HUES6 (cell line): ENCODE results near the gene IGF1R.

Source experiments
- H3K27ac ChIP-seq: 2 replicates; pipeline ENCODE4 v1.7.0; 2013; ENCODE audit warnings: low read depth, mild to moderate bottlenecking, low read length, inconsistent platforms
- H3K27me3 ChIP-seq: 2 replicates; pipeline ENCODE4 v1.6.1; 2013; ENCODE audit warnings: low read length; ENCODE audit not compliant: control insufficient read depth, insufficient read depth
- H3K36me3 ChIP-seq: 2 replicates; pipeline ENCODE4 v1.6.1; 2013; ENCODE audit warnings: low read length; ENCODE audit not compliant: control insufficient read depth, insufficient read depth
- H3K4me1 ChIP-seq: 2 replicates; pipeline ENCODE4 v1.6.1; 2013; ENCODE audit warnings: low read length; ENCODE audit not compliant: control insufficient read depth, insufficient read depth
- H3K4me3 ChIP-seq: 2 replicates; pipeline ENCODE4 v1.5.1; 2013; ENCODE audit warnings: low read depth, low read length
- H3K9ac ChIP-seq: one replicate; pipeline ENCODE4 v1.6.1; 2013; ENCODE audit warnings: mild to moderate bottlenecking, low read length
- H3K9me3 ChIP-seq: 2 replicates; pipeline ENCODE4 v1.6.1; 2013; ENCODE audit warnings: low read depth, low read length; ENCODE audit not compliant: control insufficient read depth, insufficient read depth

Gene IGF1R

GRCh38 chr15:98791046-98791701, 142.8 kb downstream of the IGF1R start:
- Histone ChIP-seq H3K4me1 (peaks cover 85% of the 10 kb centered on the region), H3K27me3 (no peaks in the 10 kb centered on the region), H3K9ac (no peak overlapping the region), H3K36me3 (no peaks in the 10 kb centered on the region), H3K9me3 (no peaks in the 10 kb centered on the region), H3K27ac (no peak overlapping the region), H3K4me3 (no peak overlapping the region)

DNA sequence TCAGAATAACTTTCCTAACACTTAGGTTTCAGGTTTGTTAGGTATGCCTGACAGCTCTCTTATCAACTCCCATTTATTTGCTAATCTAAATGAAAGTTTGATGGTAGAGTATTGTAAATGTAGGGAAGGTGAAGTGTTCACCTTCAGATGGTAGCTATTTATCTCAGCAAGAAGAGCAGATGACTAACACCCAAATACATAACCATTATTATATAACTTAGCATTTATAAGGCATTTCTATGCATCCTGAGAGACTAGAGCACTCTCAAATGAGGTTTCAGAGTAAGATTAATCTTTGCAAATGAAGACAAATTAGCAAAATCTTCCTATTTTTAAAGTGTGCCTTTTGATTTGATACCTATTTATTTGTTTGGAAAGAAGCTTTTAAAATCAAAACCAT, 143.8 kb downstream of the IGF1R start:
- no peaks in the 10 kb centered on the region for H3K9me3 ChIP-seq
- no peak overlapping the region for H3K9ac ChIP-seq
- H3K36me3 ChIP-seq, result no peaks in the 10 kb centered on the region
- no peaks in the 10 kb centered on the region for H3K27me3 ChIP-seq
- H3K27ac ChIP-seq, result no peak overlapping the region
- H3K4me1 ChIP-seq, result peaks cover 85% of the 10 kb centered on the region
- no peak overlapping the region for H3K4me3 ChIP-seq

- no peak overlapping the region for H3K4me3 ChIP-seq
- no peak overlapping the region for H3K9ac ChIP-seq
- peaks cover 81% of the 10 kb centered on the region for H3K4me1 ChIP-seq
- H3K9me3 ChIP-seq, result no peaks in the 10 kb centered on the region
- no peaks in the 10 kb centered on the region for H3K36me3 ChIP-seq
- no peaks in the 10 kb centered on the region for H3K27me3 ChIP-seq
- no peak overlapping the region for H3K27ac ChIP-seq
These were observed 145.9 kb downstream of the IGF1R start for GRCh38 chr15:98794211-98794610.

DNA sequence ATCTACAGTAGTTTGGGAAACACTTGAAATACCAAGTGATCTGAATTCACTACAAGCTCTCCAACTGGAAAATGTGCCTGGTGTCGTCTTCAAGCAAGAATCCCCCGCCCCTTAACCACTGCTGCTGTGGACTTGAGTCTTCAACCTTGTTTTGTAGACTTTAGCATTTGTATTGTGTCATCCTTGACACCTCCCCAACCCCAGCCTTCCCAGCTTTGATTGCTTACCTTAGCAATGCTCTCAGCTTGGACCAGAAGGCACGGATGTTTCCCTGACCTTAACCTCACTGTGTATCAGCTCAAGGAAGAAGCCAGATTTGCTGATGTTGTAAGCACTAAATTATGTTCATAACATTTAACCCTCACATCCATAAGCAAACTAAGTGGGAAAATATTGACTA, 146.4 kb downstream of the IGF1R start:
- Histone ChIP-seq H3K36me3 (no peaks in the 10 kb centered on the region), H3K4me3 (no peak overlapping the region), H3K9ac (no peak overlapping the region), H3K9me3 (no peaks in the 10 kb centered on the region), H3K4me1 (peaks cover 80% of the 10 kb centered on the region), H3K27ac (no peak overlapping the region), H3K27me3 (no peaks in the 10 kb centered on the region)

- peaks cover 78% of the 10 kb centered on the region for H3K4me1 ChIP-seq
- no peaks in the 10 kb centered on the region for H3K9me3 ChIP-seq
- no peak overlapping the region for H3K9ac ChIP-seq
- no peaks in the 10 kb centered on the region for H3K27me3 ChIP-seq
- H3K27ac ChIP-seq, result no peak overlapping the region
- H3K36me3 ChIP-seq, result no peaks in the 10 kb centered on the region
- no peak overlapping the region for H3K4me3 ChIP-seq
These were observed 147.6 kb downstream of the IGF1R start for GRCh38 chr15:98795980-98796379.

DNA sequence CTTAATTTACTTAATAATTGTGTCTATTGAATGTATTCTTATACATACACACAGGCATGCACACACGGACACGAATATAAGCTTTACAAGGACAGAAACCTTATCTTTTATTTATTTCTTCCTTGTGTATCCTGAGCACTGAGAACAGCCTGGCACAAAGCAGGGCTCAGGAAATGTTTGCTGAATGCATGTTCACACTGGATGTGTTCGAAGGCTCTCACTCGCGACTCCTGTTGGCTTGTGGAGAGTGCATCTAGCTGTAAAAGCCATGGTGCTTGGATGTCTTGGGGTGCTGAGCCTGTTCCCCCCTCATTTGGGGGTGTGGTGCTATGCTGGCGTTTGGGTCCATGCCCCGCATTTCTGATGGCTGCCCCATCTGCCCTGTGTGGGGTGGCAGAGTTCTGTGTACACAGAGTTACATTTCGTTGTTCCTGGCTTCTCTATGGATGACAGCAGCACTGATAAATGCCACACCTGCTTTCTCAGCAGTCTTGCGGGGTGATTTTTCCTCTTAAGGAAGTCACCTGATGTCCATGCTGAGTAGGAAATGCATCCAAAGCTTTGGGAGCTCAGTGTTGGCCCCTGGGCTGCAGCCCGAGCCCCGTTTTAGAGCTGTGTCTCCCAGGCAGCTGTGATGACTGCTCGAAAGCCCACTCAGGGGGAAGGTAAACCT, 148.5 kb downstream of the IGF1R start:
- H3K9me3 ChIP-seq, result no peaks in the 10 kb centered on the region
- H3K27ac ChIP-seq, result no peak overlapping the region
- H3K9ac ChIP-seq, result no peak overlapping the region
- no peak overlapping the region for H3K4me3 ChIP-seq
- H3K4me1 ChIP-seq, result peaks cover 78% of the 10 kb centered on the region
- no peaks in the 10 kb centered on the region for H3K36me3 ChIP-seq
- H3K27me3 ChIP-seq, result no peaks in the 10 kb centered on the region

DNA sequence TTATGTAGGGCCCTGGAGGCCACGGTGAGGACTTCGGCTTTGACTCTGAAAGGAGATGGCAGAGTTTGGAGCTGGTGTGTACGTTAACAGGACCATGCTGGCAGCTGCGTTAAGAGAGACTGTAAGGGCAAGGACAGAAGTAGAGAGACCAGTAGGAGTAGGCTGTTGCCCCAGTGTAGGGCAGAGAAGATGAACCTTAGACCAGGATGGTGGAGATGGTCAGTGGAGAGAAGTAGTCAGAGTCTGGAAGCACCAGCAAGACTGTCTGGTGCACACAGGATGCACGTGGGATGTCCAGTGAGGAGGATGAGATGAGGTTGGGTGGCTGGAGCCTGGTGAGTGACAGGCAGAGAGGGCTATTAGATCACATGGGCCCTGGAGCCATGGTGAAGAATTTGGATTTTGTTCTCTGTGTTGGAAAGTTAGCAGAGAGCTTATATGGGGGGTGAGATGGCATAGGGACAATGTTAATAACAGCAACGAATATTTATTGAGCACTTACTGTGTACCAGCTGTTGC, 150.1 kb downstream of the IGF1R start:
- H3K27me3 ChIP-seq, result no peaks in the 10 kb centered on the region
- H3K4me1 ChIP-seq, result peaks cover 75% of the 10 kb centered on the region
- no peaks in the 10 kb centered on the region for H3K9me3 ChIP-seq
- no peak overlapping the region for H3K9ac ChIP-seq
- no peak overlapping the region for H3K4me3 ChIP-seq
- no peak overlapping the region for H3K27ac ChIP-seq
- no peaks in the 10 kb centered on the region for H3K36me3 ChIP-seq

DNA sequence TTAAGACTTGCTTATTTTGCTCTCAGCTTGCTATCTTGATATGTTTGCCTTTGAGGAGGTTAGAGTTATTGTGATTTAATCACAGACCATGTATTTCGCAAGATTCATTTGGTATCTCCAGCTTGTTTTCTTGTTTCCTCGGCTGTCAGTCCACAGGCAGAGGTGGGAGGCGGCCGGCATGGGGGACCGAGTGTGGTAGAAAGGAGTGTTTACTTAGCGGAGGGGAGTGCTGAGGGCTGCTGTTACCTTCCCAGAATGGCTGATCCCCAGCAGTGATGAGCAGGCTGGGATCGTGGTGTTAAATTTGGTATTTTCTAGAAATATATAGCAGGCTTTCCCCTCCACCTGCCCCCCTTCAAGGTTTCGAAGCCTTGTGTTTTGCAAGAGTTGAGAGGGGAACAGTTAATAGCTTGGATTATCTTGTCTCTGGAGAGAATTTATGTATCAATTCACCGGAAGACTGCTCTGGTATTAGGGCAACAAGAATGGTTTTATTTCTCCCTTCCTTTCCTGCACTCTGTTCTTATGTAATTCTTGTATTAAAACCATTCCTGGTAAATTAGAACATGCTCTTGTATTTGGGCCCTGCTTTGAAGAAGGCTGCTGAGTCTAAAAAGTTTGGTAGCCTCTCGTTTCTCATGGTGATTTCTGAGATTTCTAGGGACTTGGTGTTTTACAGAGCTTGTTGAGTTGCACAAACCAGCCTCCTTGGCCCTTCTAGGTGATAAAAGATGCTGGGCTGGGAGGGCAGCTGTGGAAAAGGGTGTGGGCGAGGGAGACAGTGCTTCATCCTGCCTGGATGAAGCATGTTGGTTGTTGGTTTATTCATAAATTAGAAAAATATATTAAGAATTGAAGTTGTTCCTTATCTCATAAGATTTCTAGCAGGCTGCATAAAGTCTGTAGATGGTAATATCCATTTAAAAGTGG, 151.4 kb downstream of the IGF1R start:
- H3K4me1 ChIP-seq, result peaks cover 66% of the 10 kb centered on the region

DNA sequence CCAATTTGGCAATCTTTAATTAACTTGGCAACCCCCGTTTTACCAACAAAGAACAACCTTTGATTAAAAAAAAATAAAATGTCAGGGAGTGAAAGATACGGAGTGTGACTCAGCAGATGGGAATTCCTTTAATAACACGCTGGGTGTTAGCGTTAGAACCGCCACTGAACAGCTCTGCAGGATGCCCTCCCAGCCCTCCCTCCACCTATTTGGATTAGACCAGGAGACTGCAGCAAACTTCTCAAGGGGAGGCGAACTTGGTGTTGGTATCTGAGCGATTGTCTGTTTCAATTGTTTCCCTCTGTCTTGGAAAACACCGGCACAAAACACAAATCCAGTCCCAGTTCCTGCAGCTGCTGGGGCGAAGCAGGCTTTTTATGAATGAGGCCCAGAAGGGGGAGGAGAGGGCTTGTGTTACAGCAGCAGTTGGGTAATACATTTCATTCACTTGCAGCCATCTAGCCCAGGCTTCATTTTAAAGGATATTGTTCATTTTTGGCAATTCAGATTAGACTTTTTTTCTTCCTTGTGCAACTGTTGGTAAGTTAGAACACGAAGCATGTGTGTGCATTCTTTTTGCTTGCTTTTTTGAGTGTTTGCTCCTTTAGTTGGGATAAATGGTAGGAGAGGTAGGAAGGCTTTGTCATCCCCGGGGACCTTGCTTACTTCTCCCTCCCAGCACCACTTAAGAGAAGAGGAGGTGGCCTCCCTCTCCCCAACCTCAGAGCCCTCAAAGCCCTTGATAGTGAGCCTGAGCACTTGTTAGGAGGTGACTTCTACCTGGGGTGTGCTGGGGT, 152.3 kb downstream of the IGF1R start:
- Histone ChIP-seq H3K9ac (peak overlapping the region; percentile 60), H3K27me3 (no peaks in the 10 kb centered on the region), H3K4me1 (peaks cover 66% of the 10 kb centered on the region), H3K4me3 (peak overlapping the region; percentile 46), H3K36me3 (no peaks in the 10 kb centered on the region), H3K27ac (peak overlapping the region; percentile 91), H3K9me3 (no peaks in the 10 kb centered on the region)

More for the DNA sequence above, 151.4 kb downstream of the IGF1R start:
- Histone ChIP-seq H3K27ac (peak overlapping the region; percentile 63; the same call in 1 of the 2 replicates), H3K27me3 (no peaks in the 10 kb centered on the region), H3K36me3 (no peaks in the 10 kb centered on the region), H3K9ac (peak overlapping the region; percentile 60), H3K4me3 (peak overlapping the region; percentile 46), H3K9me3 (no peaks in the 10 kb centered on the region)

- peaks cover 66% of the 10 kb centered on the region for H3K4me1 ChIP-seq
- H3K27me3 ChIP-seq, result no peaks in the 10 kb centered on the region
- peak overlapping the region; percentile 46 for H3K4me3 ChIP-seq
- peak overlapping the region; percentile 91 for H3K27ac ChIP-seq
- no peaks in the 10 kb centered on the region for H3K9me3 ChIP-seq
- H3K36me3 ChIP-seq, result no peaks in the 10 kb centered on the region
- H3K9ac ChIP-seq, result peak overlapping the region; percentile 60
These were observed 152.9 kb downstream of the IGF1R start for GRCh38 chr15:98801234-98801561.
